Measurements from ENCODE around the gene NAALADL2. TPM values are rescaled to one million over a fixed set of nuclear protein-coding genes. Genes with fewer than 3 reads are reported as not detected.

Gene NAALADL2
- total RNA-seq, 1 experiment from 2014 or later: 1.6 TPM

GRCh38 chr3:175227126-175227525 lies 368.0 kb downstream of the NAALADL2 start:
- Histone ChIP-seq H2BK5ac (ENCODE audit: insufficient read length, low read length) (no peak overlapping the region), H2BK15ac (ENCODE audit: low read depth, low read length) (no peak overlapping the region), H3K23ac (ENCODE audit: insufficient read length, low read depth, low read length) (no peak overlapping the region), H3K4me2 (ENCODE audit: insufficient read depth, insufficient read length, low read length) (no peak overlapping the region), H3K79me1 (ENCODE audit: insufficient read depth, low read depth, low read length, poor library complexity, severe bottlenecking) (no peaks in the 10 kb centered on the region), H3K27ac (ENCODE audit: insufficient read length, low read depth, low read length) (no peak overlapping the region), H2BK20ac (ENCODE audit: low read depth, low read length, poor library complexity, severe bottlenecking) (no peak overlapping the region), H2AK5ac (ENCODE audit: insufficient read length, low read length) (no peak overlapping the region), H3K9ac (ENCODE audit: extremely low read depth, insufficient read length, low read length) (no peak overlapping the region), H4K5ac (ENCODE audit: insufficient read length, low read depth, low read length) (no peak overlapping the region), H3K18ac (ENCODE audit: insufficient read length, low read depth, low read length) (no peak overlapping the region), H3K4ac (ENCODE audit: low read depth, low read length) (no peak overlapping the region), H4K8ac (replicated peaks; ENCODE audit: insufficient read length, low read depth, low read length) (no peak overlapping the region), H3K23me2 (ENCODE audit: insufficient read length, low read depth, low read length, poor library complexity, severe bottlenecking) (no peaks in the 10 kb centered on the region), H4K20me1 (ENCODE audit: control insufficient read depth, insufficient read depth, insufficient read length) (no peaks in the 10 kb centered on the region), H3K79me2 (ENCODE audit: insufficient read depth, low read length) (no peaks in the 10 kb centered on the region), H2BK120ac (ENCODE audit: low read depth, low read length, poor library complexity, severe bottlenecking) (no peak overlapping the region), H2AFZ (ENCODE audit: low read length) (no peak overlapping the region), H3K27me3 (ENCODE audit: insufficient read depth, low read length) (no peaks in the 10 kb centered on the region), H3K56ac (ENCODE audit: insufficient read length, low read depth, low read length) (no peak overlapping the region), H3K4me1 (ENCODE audit: insufficient read depth, low read length) (no peaks in the 10 kb centered on the region), H2BK12ac (ENCODE audit: insufficient read length, low read depth, low read length) (no peak overlapping the region), H3K9me3 (ENCODE audit: control insufficient read depth, low read depth, low read length) (no peaks in the 10 kb centered on the region), H4K91ac (ENCODE audit: insufficient read length, low read depth, low read length) (no peak overlapping the region), H3T11ph (ENCODE audit: low read length) (no peak overlapping the region), H3K14ac (ENCODE audit: insufficient read depth, low read length) (no peak overlapping the region)
- Mint-ChIP-seq H3K36me3 (ENCODE audit: insufficient read depth in 1 of 3, low read depth in 3 of 3) (no peaks in the 10 kb centered on the region), H3K4me3 (no peak overlapping the region), H3K4me1 (no peaks in the 10 kb centered on the region), H3K27me3 (ENCODE audit: low read depth) (no peaks in the 10 kb centered on the region), H3K27ac (no peak overlapping the region), H3K9me3 (no peaks in the 10 kb centered on the region)
- TF ChIP-seq CTCF (conservative IDR thresholded peaks at IDR 0.05): no peak
- WGBS (ENCODE audit: extremely low coverage, insufficient read length, low lambda C conversion rate): no CpG with 5 or more reads among the region's 3 CpGs
- no peak for DNase-seq

Data from H9 (cell line).